ENCODE data around the gene ANKRD27. TPM values are rescaled to one million over a fixed set of nuclear protein-coding genes. Genes with fewer than 3 reads are reported as not detected.

The ANKRD27 gene
- polyA plus RNA-seq, 4 donors = 11.2 to 24.0 (median 13.5) TPM

GRCh38 chr19:32649751-32650150 is 25.2 kb downstream of the ANKRD27 start:
- Histone ChIP-seq H3K4me3 (ENCODE audit: low read depth in 1 of 3, low read length in 3 of 3) (no peak overlapping the region), H3K27ac (ENCODE audit: low read depth in 1 of 3, low read length in 2 of 3) (no peak overlapping the region), H3K27me3 (ENCODE audit: control insufficient read depth in 3 of 3, insufficient read depth in 3 of 3, low read length in 3 of 3) (no peaks in the 10 kb centered on the region), H3K9me3 (ENCODE audit: control insufficient read depth in 2 of 2, insufficient read depth in 1 of 2, low read depth in 1 of 2, low read length in 1 of 2) (no peaks in the 10 kb centered on the region), H3K36me3 (ENCODE audit: control insufficient read depth in 3 of 3, insufficient read depth in 2 of 3, low read depth in 1 of 3, low read length in 3 of 3) (peaks cover 0 to 35% (median 5%) of the 10 kb centered on the region in 3 donors), H3K4me1 (ENCODE audit: control insufficient read depth in 3 of 3, insufficient read depth in 2 of 3, low read depth in 1 of 3, low read length in 2 of 3) (peaks cover 0 to 24% (median 3%) of the 10 kb centered on the region in 3 donors)
- FAIRE-seq (no peak), DNase-seq (no peak)
- 95 to 100% (median 97%) methylated on average over 11 of the region's 11 CpGs for WGBS, 3 donors

- peaks cover 0 to 8% (median 0%) of the 10 kb centered on the region in 3 donors for H3K4me1 ChIP-seq (ENCODE audit: control insufficient read depth in 3 of 3, insufficient read depth in 2 of 3, low read depth in 1 of 3, low read length in 2 of 3)
- H3K27me3 ChIP-seq (ENCODE audit: control insufficient read depth in 3 of 3, insufficient read depth in 3 of 3, low read length in 3 of 3) = no peaks in the 10 kb centered on the region
- H3K4me3 ChIP-seq (ENCODE audit: low read depth in 1 of 3, low read length in 3 of 3) = no peak overlapping the region
- H3K27ac ChIP-seq (ENCODE audit: low read depth in 1 of 3, low read length in 2 of 3) = no peak overlapping the region
- FAIRE-seq = no peak
- H3K36me3 ChIP-seq (ENCODE audit: control insufficient read depth in 3 of 3, insufficient read depth in 2 of 3, low read depth in 1 of 3, low read length in 3 of 3) = peaks cover under 1 to 51% (median 17%) of the 10 kb centered on the region in 3 donors
- DNase-seq = no peak
- WGBS, 3 donors = 69 to 93% (median 85%) methylated on average over 8 of the region's 8 CpGs
- no peaks in the 10 kb centered on the region for H3K9me3 ChIP-seq (ENCODE audit: control insufficient read depth in 2 of 2, insufficient read depth in 1 of 2, low read depth in 1 of 2, low read length in 1 of 2)
Observed at GRCh38 chr19:32647361-32647760, 27.6 kb downstream of the ANKRD27 start.

- H3K9me3 ChIP-seq (ENCODE audit: control insufficient read depth in 2 of 2, insufficient read depth in 1 of 2, low read depth in 1 of 2, low read length in 1 of 2) = no peaks in the 10 kb centered on the region
- peaks cover 4 to 56% (median 17%) of the 10 kb centered on the region in 3 donors for H3K36me3 ChIP-seq (ENCODE audit: control insufficient read depth in 3 of 3, insufficient read depth in 2 of 3, low read depth in 1 of 3, low read length in 3 of 3)
- H3K27me3 ChIP-seq (ENCODE audit: control insufficient read depth in 3 of 3, insufficient read depth in 3 of 3, low read length in 3 of 3) = no peaks in the 10 kb centered on the region
- peaks cover 0 to under 1% (median 0%) of the 10 kb centered on the region in 3 donors for H3K4me1 ChIP-seq (ENCODE audit: control insufficient read depth in 3 of 3, insufficient read depth in 2 of 3, low read depth in 1 of 3, low read length in 2 of 3)
- H3K4me3 ChIP-seq (ENCODE audit: low read depth in 1 of 3, low read length in 3 of 3) = no peak overlapping the region
- WGBS, 3 donors = 78 to 94% (median 83%) methylated on average over 6 of the region's 6 CpGs
- H3K27ac ChIP-seq (ENCODE audit: low read depth in 1 of 3, low read length in 2 of 3) = no peak overlapping the region
- no peak for DNase-seq
- FAIRE-seq = no peak
Observed at GRCh38 chr19:32646556-32646955, 28.4 kb downstream of the ANKRD27 start.

GRCh38 chr19:32642771-32643170 is 32.2 kb downstream of the ANKRD27 start:
- Histone ChIP-seq H3K27me3 (ENCODE audit: control insufficient read depth in 3 of 3, insufficient read depth in 3 of 3, low read length in 3 of 3) (no peaks in the 10 kb centered on the region), H3K27ac (ENCODE audit: low read depth in 1 of 3, low read length in 2 of 3) (no peak overlapping the region), H3K9me3 (ENCODE audit: control insufficient read depth in 2 of 2, insufficient read depth in 1 of 2, low read depth in 1 of 2, low read length in 1 of 2) (no peaks in the 10 kb centered on the region), H3K4me1 (ENCODE audit: control insufficient read depth in 3 of 3, insufficient read depth in 2 of 3, low read depth in 1 of 3, low read length in 2 of 3) (no peaks in the 10 kb centered on the region), H3K4me3 (ENCODE audit: low read depth in 1 of 3, low read length in 3 of 3) (no peak overlapping the region), H3K36me3 (ENCODE audit: control insufficient read depth in 3 of 3, insufficient read depth in 2 of 3, low read depth in 1 of 3, low read length in 3 of 3) (peaks cover 13 to 66% (median 24%) of the 10 kb centered on the region in 3 donors)
- no peak for DNase-seq
- no peak for FAIRE-seq
- whole genome bisulfite sequencing, 3 donors = 66 to 85% (median 78%) methylated on average over 12 of the region's 12 CpGs

- no peaks in the 10 kb centered on the region for H3K9me3 ChIP-seq (ENCODE audit: control insufficient read depth in 2 of 2, insufficient read depth in 1 of 2, low read depth in 1 of 2, low read length in 1 of 2)
- no peaks in the 10 kb centered on the region for H3K4me1 ChIP-seq (ENCODE audit: control insufficient read depth in 3 of 3, insufficient read depth in 2 of 3, low read depth in 1 of 3, low read length in 2 of 3)
- H3K27me3 ChIP-seq (ENCODE audit: control insufficient read depth in 3 of 3, insufficient read depth in 3 of 3, low read length in 3 of 3) = no peaks in the 10 kb centered on the region
- peaks cover 14 to 66% (median 23%) of the 10 kb centered on the region in 3 donors for H3K36me3 ChIP-seq (ENCODE audit: control insufficient read depth in 3 of 3, insufficient read depth in 2 of 3, low read depth in 1 of 3, low read length in 3 of 3)
- WGBS, 3 donors = 98 to 99% (median 98%) methylated on average over 13 of the region's 13 CpGs
- no peak overlapping the region for H3K27ac ChIP-seq (ENCODE audit: low read depth in 1 of 3, low read length in 2 of 3)
- no peak overlapping the region for H3K4me3 ChIP-seq (ENCODE audit: low read depth in 1 of 3, low read length in 3 of 3)
- DNase-seq (no peak), FAIRE-seq (no peak)
Observed at GRCh38 chr19:32638625-32639024, 36.4 kb downstream of the ANKRD27 start.

DNA sequence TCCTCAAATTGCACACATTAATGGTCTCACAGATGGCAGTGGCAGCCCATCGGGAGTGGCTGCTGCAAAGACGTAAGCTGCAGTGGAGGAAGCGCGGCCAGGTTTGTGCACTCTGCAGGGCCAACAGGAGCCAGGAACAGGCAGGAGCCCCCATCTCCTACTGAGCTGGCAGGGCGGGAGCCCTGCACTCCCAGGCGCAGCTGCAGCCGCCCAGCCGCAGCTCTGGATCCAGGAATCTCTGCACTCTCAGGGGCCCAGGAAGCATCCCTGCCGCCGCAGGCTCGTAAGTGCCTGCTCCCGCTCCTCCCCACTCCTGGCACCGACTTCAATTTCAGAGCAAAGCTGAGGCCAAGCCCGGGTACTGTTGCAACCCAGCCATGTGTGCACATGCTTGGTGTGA is 37.5 kb downstream of the ANKRD27 start:
- H3K36me3 ChIP-seq (ENCODE audit: control insufficient read depth in 3 of 3, insufficient read depth in 2 of 3, low read depth in 1 of 3, low read length in 3 of 3) = peaks cover 14 to 61% (median 18%) of the 10 kb centered on the region in 3 donors

GRCh38 chr19:32631381-32631780 is 43.6 kb downstream of the ANKRD27 start:
- WGBS, 3 donors = 95 to 97% (median 97%) methylated on average over 15 of the region's 15 CpGs
- no peaks in the 10 kb centered on the region for H3K27me3 ChIP-seq (ENCODE audit: control insufficient read depth in 3 of 3, insufficient read depth in 3 of 3, low read length in 3 of 3)
- no peak overlapping the region for H3K27ac ChIP-seq (ENCODE audit: low read depth in 1 of 3, low read length in 2 of 3)
- H3K9me3 ChIP-seq (ENCODE audit: control insufficient read depth in 2 of 2, insufficient read depth in 1 of 2, low read depth in 1 of 2, low read length in 1 of 2) = no peaks in the 10 kb centered on the region
- FAIRE-seq (no peak), DNase-seq (no peak)
- no peak overlapping the region for H3K4me3 ChIP-seq (ENCODE audit: low read depth in 1 of 3, low read length in 3 of 3)
- peaks cover 4 to 64% (median 28%) of the 10 kb centered on the region in 3 donors for H3K36me3 ChIP-seq (ENCODE audit: control insufficient read depth in 3 of 3, insufficient read depth in 2 of 3, low read depth in 1 of 3, low read length in 3 of 3)
- H3K4me1 ChIP-seq (ENCODE audit: control insufficient read depth in 3 of 3, insufficient read depth in 2 of 3, low read depth in 1 of 3, low read length in 2 of 3) = no peaks in the 10 kb centered on the region

More for the DNA sequence above, 37.5 kb downstream of the ANKRD27 start:
- 87 to 94% (median 91%) methylated on average over 14 of the region's 14 CpGs for WGBS, 3 donors
- Histone ChIP-seq H3K27me3 (ENCODE audit: control insufficient read depth in 3 of 3, insufficient read depth in 3 of 3, low read length in 3 of 3) (no peaks in the 10 kb centered on the region), H3K27ac (ENCODE audit: low read depth in 1 of 3, low read length in 2 of 3) (no peak overlapping the region), H3K4me3 (ENCODE audit: low read depth in 1 of 3, low read length in 3 of 3) (no peak overlapping the region), H3K9me3 (ENCODE audit: control insufficient read depth in 2 of 2, insufficient read depth in 1 of 2, low read depth in 1 of 2, low read length in 1 of 2) (no peaks in the 10 kb centered on the region), H3K4me1 (ENCODE audit: control insufficient read depth in 3 of 3, insufficient read depth in 2 of 3, low read depth in 1 of 3, low read length in 2 of 3) (no peaks in the 10 kb centered on the region)
- FAIRE-seq (no peak), DNase-seq (no peak)

DNA sequence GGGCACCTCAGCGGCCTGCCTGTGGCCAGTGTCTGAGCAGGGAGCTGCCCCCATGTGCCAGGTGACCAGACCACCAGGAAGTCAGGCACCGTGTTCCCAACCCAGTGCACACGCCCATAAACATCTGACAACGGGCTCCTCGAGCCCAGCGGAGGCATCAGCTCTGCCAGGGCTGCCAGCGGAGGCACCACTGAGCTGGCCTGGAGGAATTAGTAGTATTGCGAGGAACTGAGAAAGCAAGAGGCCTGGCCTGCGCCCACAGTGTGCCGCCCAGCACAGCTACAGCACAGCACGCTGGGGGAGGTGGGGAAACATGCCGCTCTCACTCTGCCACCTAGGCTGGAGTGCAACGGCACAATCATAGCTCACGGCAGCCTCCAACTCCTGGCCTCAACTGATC is 44.6 kb downstream of the ANKRD27 start:
- Histone ChIP-seq H3K36me3 (ENCODE audit: control insufficient read depth in 3 of 3, insufficient read depth in 2 of 3, low read depth in 1 of 3, low read length in 3 of 3) (peaks cover 4 to 65% (median 24%) of the 10 kb centered on the region in 3 donors), H3K27ac (ENCODE audit: low read depth in 1 of 3, low read length in 2 of 3) (no peak overlapping the region), H3K27me3 (ENCODE audit: control insufficient read depth in 3 of 3, insufficient read depth in 3 of 3, low read length in 3 of 3) (no peaks in the 10 kb centered on the region), H3K4me1 (ENCODE audit: control insufficient read depth in 3 of 3, insufficient read depth in 2 of 3, low read depth in 1 of 3, low read length in 2 of 3) (no peaks in the 10 kb centered on the region), H3K4me3 (ENCODE audit: low read depth in 1 of 3, low read length in 3 of 3) (no peak overlapping the region), H3K9me3 (ENCODE audit: control insufficient read depth in 2 of 2, insufficient read depth in 1 of 2, low read depth in 1 of 2, low read length in 1 of 2) (no peaks in the 10 kb centered on the region)
- DNase-seq (no peak), FAIRE-seq (no peak)
- WGBS, 3 donors = 82 to 87% (median 85%) methylated on average over 13 to 14 of the region's 14 CpGs

DNA sequence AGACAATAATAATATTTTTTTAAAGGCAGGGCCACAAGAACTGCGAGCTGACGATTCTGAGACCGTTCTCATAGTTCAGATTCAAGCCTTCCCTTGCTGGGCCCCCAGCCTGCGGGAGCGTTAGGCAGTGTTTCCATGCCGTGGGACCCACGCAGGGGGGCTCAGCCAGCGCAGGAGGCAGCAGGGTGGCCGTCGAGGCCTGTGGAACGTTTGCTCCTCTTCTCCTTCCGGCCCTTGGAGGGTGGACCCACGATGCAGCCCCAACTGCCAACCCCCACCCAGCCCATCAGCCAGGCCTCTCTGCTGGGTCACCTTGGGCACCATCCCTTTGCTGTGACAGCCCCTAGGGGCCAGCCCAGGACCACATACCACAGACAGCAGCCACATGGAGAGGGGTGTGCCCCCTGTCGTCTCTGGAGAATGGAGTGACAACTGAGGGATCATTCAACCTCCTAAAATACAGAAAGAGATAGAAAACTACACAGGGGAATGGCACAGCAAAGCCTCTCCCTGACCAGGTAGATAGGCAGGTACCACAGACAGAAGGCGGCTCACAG is 47.2 kb downstream of the ANKRD27 start:
- Histone ChIP-seq H3K36me3 (ENCODE audit: control insufficient read depth in 3 of 3, insufficient read depth in 2 of 3, low read depth in 1 of 3, low read length in 3 of 3) (peaks cover 10 to 75% (median 26%) of the 10 kb centered on the region in 3 donors), H3K4me1 (ENCODE audit: control insufficient read depth in 3 of 3, insufficient read depth in 2 of 3, low read depth in 1 of 3, low read length in 2 of 3) (no peaks in the 10 kb centered on the region), H3K4me3 (ENCODE audit: low read depth in 1 of 3, low read length in 3 of 3) (no peak overlapping the region), H3K27me3 (ENCODE audit: control insufficient read depth in 3 of 3, insufficient read depth in 3 of 3, low read length in 3 of 3) (no peaks in the 10 kb centered on the region), H3K9me3 (ENCODE audit: control insufficient read depth in 2 of 2, insufficient read depth in 1 of 2, low read depth in 1 of 2, low read length in 1 of 2) (no peaks in the 10 kb centered on the region), H3K27ac (ENCODE audit: low read depth in 1 of 3, low read length in 2 of 3) (no peak overlapping the region)
- DNase-seq (no peak), FAIRE-seq (no peak)
- WGBS, 3 donors = 90 to 93% (median 91%) methylated on average over 15 of the region's 15 CpGs

Data from small intestine (tissue), 7 donors.